Chondrocyte (in vitro differentiated cells): ENCODE results near the gene ACER2. TPM values are rescaled to one million over a fixed set of nuclear protein-coding genes. Genes with fewer than 3 reads are reported as not detected.

Experiments used
- DNase-seq: peaks from one replicate; pipeline ENCODE4 v3.0.0; 2021; ENCODE audit warnings: mixed read lengths, low spot score
- H3K27ac Mint-ChIP-seq: one replicate; pipeline ENCODE4 v1.8.0; 2021; ENCODE audit warnings: mild to moderate bottlenecking, moderate library complexity, mixed read lengths; ENCODE audit not compliant: unreplicated experiment
- H3K27me3 Mint-ChIP-seq: 2 replicates; pipeline ENCODE4 v1.8.0; 2021; ENCODE audit warnings: low read depth, mixed read lengths
- H3K36me3 Mint-ChIP-seq: 2 replicates; pipeline ENCODE4 v1.8.0; 2021; ENCODE audit warnings: low read depth, mixed read lengths
- H3K4me1 Mint-ChIP-seq: 2 replicates; pipeline ENCODE4 v1.8.0; 2021; ENCODE audit warnings: low read depth, mild to moderate bottlenecking, mixed read lengths
- H3K4me3 Mint-ChIP-seq: one replicate; pipeline ENCODE4 v1.8.0; 2021; ENCODE audit warnings: mild to moderate bottlenecking, moderate library complexity, mixed read lengths; ENCODE audit not compliant: unreplicated experiment
- H3K9me3 Mint-ChIP-seq: 2 replicates; pipeline ENCODE4 v1.8.0; 2021; ENCODE audit warnings: low read depth, mixed read lengths
- total RNA-seq: library from RNA; stranded (reverse); gene quantifications from 3 replicates; pipeline ENCODE4 v1.2.1, GENCODE V29; 2021
- TF ChIP-seq, protein P1 (sequence below): fragments of 200-600 bp; sonication (generic); IDR thresholded peaks from 2 replicates; pipeline ENCODE4 v1.5.0; 2021; ENCODE audit warnings: antibody characterized with exemption, mild to moderate bottlenecking, moderate library complexity

Gene ACER2
- total RNA-seq, 1 donor from 2014 or later: 0.65 TPM

DNA sequence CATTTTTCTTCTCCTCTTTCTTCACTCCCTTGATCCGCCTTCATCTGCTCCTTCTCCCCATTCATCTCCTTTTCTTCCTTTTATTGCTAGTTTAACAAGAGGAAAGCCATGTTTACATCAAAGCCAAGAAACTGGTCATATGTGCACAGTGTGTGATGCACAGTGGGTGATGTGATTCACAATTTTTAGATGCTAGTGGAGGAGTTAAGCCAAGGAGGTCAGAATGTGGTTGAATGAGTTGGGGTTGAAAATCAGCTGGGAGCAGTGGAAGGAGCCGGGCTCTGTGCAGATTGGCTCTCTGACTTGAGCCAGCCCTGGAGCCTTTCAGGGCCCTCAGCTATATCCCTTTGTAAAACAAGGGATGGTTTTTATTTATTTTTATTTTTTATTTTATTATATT, 7.3 kb downstream of the ACER2 start:
- no peak for DNase-seq
- Mint-ChIP-seq H3K27me3 (no peaks in the 10 kb centered on the region), H3K36me3 (no peaks in the 10 kb centered on the region), H3K9me3 (peaks cover 4% of the 10 kb centered on the region), H3K4me3 (no peak overlapping the region), H3K4me1 (no peaks in the 10 kb centered on the region), H3K27ac (no peak overlapping the region)
- TF ChIP-seq, protein P1, sequence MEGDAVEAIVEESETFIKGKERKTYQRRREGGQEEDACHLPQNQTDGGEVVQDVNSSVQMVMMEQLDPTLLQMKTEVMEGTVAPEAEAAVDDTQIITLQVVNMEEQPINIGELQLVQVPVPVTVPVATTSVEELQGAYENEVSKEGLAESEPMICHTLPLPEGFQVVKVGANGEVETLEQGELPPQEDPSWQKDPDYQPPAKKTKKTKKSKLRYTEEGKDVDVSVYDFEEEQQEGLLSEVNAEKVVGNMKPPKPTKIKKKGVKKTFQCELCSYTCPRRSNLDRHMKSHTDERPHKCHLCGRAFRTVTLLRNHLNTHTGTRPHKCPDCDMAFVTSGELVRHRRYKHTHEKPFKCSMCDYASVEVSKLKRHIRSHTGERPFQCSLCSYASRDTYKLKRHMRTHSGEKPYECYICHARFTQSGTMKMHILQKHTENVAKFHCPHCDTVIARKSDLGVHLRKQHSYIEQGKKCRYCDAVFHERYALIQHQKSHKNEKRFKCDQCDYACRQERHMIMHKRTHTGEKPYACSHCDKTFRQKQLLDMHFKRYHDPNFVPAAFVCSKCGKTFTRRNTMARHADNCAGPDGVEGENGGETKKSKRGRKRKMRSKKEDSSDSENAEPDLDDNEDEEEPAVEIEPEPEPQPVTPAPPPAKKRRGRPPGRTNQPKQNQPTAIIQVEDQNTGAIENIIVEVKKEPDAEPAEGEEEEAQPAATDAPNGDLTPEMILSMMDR: no peak

DNA sequence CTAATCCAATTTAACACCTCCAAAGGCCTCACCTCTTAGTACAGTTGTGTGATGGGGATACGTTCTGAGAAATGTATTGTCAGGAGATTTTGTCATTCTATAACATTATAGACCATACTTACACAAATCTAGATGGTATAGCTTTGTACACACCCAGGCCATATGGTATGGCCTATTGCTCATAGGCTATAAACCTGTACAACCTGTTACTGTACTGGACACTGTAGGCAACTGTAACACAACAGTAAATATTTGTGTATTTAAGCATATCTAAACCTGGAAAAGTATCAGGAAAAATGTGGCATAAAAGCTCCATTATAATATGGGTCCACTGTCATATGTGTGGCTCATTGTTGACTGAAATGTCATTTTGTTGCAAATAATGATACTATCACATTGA, 12.1 kb downstream of the ACER2 start:
- TF ChIP-seq, protein P1: no peak
- H3K4me3 Mint-ChIP-seq: no peak overlapping the region
- no peak overlapping the region for H3K27ac Mint-ChIP-seq
- H3K27me3 Mint-ChIP-seq: no peaks in the 10 kb centered on the region
- H3K4me1 Mint-ChIP-seq: peaks cover 11% of the 10 kb centered on the region
- H3K36me3 Mint-ChIP-seq: no peaks in the 10 kb centered on the region
- H3K9me3 Mint-ChIP-seq: peaks cover 4% of the 10 kb centered on the region
- no peak for DNase-seq

DNA sequence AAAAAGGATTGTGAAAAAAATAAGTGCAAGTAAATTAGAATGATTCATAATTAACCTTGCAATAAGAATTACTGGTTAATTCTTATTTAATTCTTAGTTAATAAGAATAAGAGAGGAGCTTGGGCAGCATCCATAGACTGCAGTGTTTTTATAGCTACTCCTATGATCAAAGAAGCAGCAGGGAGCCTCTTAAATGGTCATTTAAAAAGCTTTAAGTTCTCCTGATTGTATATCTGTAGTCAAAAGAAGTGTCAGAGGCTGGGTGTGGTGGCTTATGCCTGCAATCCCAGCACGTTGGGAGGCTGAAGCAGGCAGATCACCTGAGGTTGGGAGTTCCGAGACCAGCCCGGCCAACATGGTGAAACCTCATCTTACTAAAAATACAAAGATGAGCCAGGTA, 14.4 kb downstream of the ACER2 start:
- TF ChIP-seq, protein P1: no peak
- Mint-ChIP-seq H3K36me3 (no peaks in the 10 kb centered on the region), H3K4me3 (no peak overlapping the region), H3K27ac (no peak overlapping the region), H3K27me3 (no peaks in the 10 kb centered on the region), H3K4me1 (peaks cover 11% of the 10 kb centered on the region), H3K9me3 (peaks cover 4% of the 10 kb centered on the region)
- no peak for DNase-seq

DNA sequence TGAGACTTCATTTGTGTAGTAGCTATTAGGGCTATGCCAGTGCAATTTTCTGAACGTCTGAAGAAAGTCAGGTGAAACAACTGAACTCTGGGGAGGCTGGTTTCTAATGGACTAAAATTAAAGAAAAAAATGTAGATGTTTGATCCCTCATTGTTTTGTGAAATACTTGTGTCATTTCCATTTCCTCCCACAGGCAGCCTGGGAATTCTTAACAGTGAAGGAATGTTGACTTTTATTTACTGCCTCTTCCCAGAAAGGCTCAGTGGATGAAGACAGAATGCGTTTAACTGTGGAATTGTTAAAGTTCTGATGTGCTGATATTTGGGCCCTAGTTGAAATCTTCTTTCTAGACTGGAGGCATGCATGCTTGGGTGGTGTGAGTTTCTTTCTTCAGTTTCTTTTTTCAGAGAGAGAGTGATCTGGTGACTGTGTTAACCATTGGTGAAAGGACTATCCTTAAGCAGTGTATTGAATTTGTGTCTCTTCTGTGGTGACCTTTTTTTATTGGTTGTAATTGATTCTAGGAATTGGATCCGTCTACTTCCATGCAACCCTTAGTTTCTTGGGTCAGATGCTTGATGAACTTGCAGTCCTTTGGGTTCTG, 15.5 kb downstream of the ACER2 start:
- no peaks in the 10 kb centered on the region for H3K9me3 Mint-ChIP-seq
- H3K27ac Mint-ChIP-seq: no peak overlapping the region
- no peak overlapping the region for H3K4me3 Mint-ChIP-seq
- peaks cover 11% of the 10 kb centered on the region for H3K4me1 Mint-ChIP-seq
- H3K27me3 Mint-ChIP-seq: no peaks in the 10 kb centered on the region
- DNase-seq: no peak
- no peaks in the 10 kb centered on the region for H3K36me3 Mint-ChIP-seq
- TF ChIP-seq, protein P1: no peak

DNA sequence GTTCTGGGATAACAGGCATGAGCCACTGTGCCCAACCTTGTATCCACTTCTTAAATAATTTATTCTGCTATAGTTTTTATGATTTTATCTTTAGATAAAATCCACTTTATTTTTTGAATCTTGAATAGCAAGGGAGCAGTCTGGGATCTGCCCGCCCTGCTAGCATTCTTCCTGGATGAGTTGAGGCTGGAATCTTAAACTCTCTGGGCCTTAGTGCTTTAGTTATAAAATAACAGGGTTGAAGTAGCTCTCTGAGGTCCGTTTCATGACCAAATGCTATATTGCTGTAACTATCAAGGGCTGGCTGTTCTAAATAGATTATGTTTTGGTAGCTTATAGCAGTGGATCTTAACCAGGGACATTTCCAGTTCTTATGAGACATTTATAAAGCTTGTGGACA, 20.8 kb downstream of the ACER2 start:
- H3K4me1 Mint-ChIP-seq: peaks cover 13% of the 10 kb centered on the region
- no peak overlapping the region for H3K27ac Mint-ChIP-seq
- no peaks in the 10 kb centered on the region for H3K36me3 Mint-ChIP-seq
- no peaks in the 10 kb centered on the region for H3K27me3 Mint-ChIP-seq
- no peak for DNase-seq
- no peaks in the 10 kb centered on the region for H3K9me3 Mint-ChIP-seq
- TF ChIP-seq, protein P1: no peak
- H3K4me3 Mint-ChIP-seq: no peak overlapping the region
